OCI-LY3 (cell line): ENCODE data around the gene PITPNM1.

ENCODE experiments used
- H2AFZ ChIP-seq: fragments of 200-600, 300-600 bp; shearing (Covaris generic); 2 replicates; pipeline ENCODE4 v1.6.0; 2014; ENCODE audit warnings: antibody characterized with exemption, low read depth, low read length
- H3K27ac ChIP-seq: fragments of 200-600, 300-600 bp; sonication (generic); 2 replicates; pipeline ENCODE4 v1.5.1; 2014; ENCODE audit warnings: mild to moderate bottlenecking, low read length, moderate library complexity, mixed read lengths
- H3K27me3 ChIP-seq: fragments of 200-600, 300-600 bp; sonication (generic); 2 replicates; pipeline ENCODE4 v1.6.1; 2014; ENCODE audit warnings: low read depth, low read length, mixed read lengths
- H3K36me3 ChIP-seq: fragments of 200-600, 300-600 bp; sonication (generic); replicated peaks from 2 replicates; pipeline ENCODE3; 2014; ENCODE audit warnings: low read depth, low read length, mixed read lengths
- H3K4me1 ChIP-seq: fragments of 300-600, 200-600 bp; sonication (generic); 2 replicates; pipeline ENCODE4 v1.6.1; 2014; ENCODE audit warnings: low read length, mixed read lengths
- H3K4me2 ChIP-seq: fragments of 200-600, 300-600 bp; sonication (generic); 2 replicates; pipeline ENCODE4 v1.6.1; 2014; ENCODE audit warnings: low read length, mixed read lengths
- H3K4me3 ChIP-seq: fragments of 300-600, 200-600 bp; sonication (generic); 2 replicates; pipeline ENCODE4 v1.5.1; 2014; ENCODE audit warnings: antibody characterized with exemption, mild to moderate bottlenecking, low read length, moderate library complexity
- H3K79me2 ChIP-seq: fragments of 300-600, 200-600 bp; shearing (Covaris generic); 2 replicates; pipeline ENCODE4 v1.6.1; 2014; ENCODE audit warnings: mild to moderate bottlenecking, low read length, mixed read lengths
- H3K9ac ChIP-seq: fragments of 300-600, 200-600 bp; shearing (Covaris generic); 2 replicates; pipeline ENCODE4 v1.6.0; 2014; ENCODE audit warnings: mild to moderate bottlenecking, low read length, moderate library complexity
- H3K9me3 ChIP-seq: fragments of 200-600, 300-600 bp; shearing (Covaris generic); 2 replicates; pipeline ENCODE4 v1.6.1; 2014; ENCODE audit warnings: low read length, mixed read lengths; ENCODE audit not compliant: insufficient read depth
- H4K20me1 ChIP-seq: fragments of 200-600, 300-600 bp; sonication (generic); 2 replicates; pipeline ENCODE4 v1.6.1; 2016; ENCODE audit warnings: low read length, mixed read lengths; ENCODE audit not compliant: insufficient read depth
- EZH2phosphoT487 ChIP-seq: fragments of 200-600 bp; shearing (Covaris generic); IDR thresholded peaks from 2 replicates; pipeline ENCODE4 v1.6.1; 2018; ENCODE audit warnings: antibody characterized with exemption, mixed run types, low read depth
- TF ChIP-seq, protein P1 (sequence below): fragments of 200-600, 300-600 bp; sonication (generic); IDR thresholded peaks from 2 replicates; pipeline ENCODE4 v1.5.1; 2014; ENCODE audit warnings: antibody characterized with exemption, low read length, low read depth

PITPNM1 gene

DNA sequence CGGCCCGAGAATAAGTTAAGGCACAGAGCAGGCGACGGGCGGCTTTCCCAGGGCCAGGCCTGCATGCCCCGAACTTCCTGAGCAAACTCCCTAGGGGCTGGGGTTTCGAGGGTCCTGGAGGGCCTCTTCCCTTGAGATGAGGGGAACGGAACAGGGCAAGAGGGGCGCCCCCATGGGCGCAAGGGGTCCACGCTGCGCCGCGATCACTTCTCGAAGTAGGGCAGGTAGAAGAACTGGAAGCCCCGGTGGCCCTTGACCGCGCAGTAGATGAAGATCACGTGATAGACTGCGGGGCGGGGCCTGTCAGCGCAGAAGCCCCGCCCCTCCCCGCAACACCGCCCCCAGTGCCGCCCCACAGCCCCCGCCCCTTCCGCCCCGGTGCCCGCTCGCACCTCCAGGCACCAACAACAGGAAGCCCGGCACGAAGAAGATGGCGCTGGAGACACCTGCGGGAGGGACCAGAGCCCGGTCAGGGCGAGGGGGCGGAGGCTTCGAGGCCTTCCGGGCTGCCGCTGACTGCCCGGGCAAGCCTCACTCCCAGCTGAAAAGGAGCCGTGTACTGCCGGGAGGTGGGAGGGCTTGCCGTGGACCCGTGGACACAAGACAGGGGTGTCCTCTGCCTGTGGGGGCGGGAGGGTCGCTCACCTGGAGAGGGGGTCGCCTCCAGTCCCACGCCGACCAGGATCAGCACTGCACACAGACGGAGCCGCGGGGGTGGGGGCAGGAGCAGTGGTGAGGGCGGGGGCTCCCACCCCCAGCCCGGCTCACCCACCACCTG lies 40.6 kb downstream of the PITPNM1 start:
- Histone ChIP-seq H3K9ac (peak overlapping the region; percentile 95), H3K79me2 (peaks cover 15% of the 10 kb centered on the region), H3K4me1 (peaks cover 40% of the 10 kb centered on the region), H3K27me3 (no peaks in the 10 kb centered on the region), H3K27ac (peak overlapping the region; percentile 73), H3K9me3 (no peaks in the 10 kb centered on the region; the same call in 1 of the 2 replicates), H3K4me2 (peak overlapping the region; percentile 91), H2AFZ (no peak overlapping the region; the same call in 1 of the 2 replicates), H3K36me3 (no peaks in the 10 kb centered on the region), H4K20me1 (no peaks in the 10 kb centered on the region), H3K4me3 (peak overlapping the region; percentile 90)
- no peak for TF ChIP-seq EZH2phosphoT487
- TF ChIP-seq, protein P1, sequence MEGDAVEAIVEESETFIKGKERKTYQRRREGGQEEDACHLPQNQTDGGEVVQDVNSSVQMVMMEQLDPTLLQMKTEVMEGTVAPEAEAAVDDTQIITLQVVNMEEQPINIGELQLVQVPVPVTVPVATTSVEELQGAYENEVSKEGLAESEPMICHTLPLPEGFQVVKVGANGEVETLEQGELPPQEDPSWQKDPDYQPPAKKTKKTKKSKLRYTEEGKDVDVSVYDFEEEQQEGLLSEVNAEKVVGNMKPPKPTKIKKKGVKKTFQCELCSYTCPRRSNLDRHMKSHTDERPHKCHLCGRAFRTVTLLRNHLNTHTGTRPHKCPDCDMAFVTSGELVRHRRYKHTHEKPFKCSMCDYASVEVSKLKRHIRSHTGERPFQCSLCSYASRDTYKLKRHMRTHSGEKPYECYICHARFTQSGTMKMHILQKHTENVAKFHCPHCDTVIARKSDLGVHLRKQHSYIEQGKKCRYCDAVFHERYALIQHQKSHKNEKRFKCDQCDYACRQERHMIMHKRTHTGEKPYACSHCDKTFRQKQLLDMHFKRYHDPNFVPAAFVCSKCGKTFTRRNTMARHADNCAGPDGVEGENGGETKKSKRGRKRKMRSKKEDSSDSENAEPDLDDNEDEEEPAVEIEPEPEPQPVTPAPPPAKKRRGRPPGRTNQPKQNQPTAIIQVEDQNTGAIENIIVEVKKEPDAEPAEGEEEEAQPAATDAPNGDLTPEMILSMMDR, result no peak; the same call in 1 of the 2 replicates

DNA sequence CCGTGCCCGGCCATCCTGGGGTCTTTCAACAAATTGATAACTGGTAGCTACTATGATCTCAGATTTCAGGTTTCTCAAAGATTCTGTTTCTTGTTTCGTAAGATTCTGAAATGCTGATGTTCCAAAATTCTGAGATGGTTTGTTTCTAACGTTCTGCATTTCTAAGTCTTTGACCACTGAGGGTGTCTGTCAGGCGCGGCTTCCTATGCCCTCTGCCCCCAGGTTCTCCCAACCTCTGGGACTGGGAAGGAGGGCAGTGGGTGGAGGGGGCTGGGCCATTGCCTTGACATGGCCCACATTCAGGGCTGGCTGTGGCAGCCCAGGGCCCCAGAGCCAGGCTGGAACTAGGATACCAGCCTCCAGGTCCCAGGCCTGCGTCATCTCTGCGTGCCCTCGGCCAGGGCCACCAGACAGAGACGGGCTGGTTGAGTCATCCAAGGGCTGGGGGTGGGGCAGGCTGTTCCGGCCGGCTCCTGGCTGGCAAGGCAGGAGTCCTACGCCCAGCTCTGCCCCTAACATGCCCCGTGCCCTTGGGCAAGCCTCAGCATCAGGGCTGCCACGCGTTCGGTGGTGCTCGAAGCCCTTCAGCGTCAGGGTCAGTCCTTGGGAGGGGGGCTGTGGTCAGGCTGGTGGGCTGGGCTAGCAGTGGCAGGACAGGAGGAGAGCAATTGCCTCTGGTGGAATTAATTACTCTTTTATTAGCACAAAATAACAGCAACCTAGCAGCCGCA lies 41.3 kb downstream of the PITPNM1 start:
- Histone ChIP-seq H3K27me3 (no peaks in the 10 kb centered on the region), H3K27ac (peak overlapping the region; percentile 54), H2AFZ (no peak overlapping the region), H3K9ac (peak overlapping the region; percentile 95), H3K4me2 (peak overlapping the region; percentile 90), H3K79me2 (peaks cover 15% of the 10 kb centered on the region), H3K9me3 (peaks cover 4% of the 10 kb centered on the region; the same call in 1 of the 2 replicates), H3K36me3 (no peaks in the 10 kb centered on the region), H3K4me3 (peak overlapping the region; percentile 90), H4K20me1 (no peaks in the 10 kb centered on the region), H3K4me1 (peaks cover 45% of the 10 kb centered on the region)
- no peak for TF ChIP-seq EZH2phosphoT487
- TF ChIP-seq, protein P1, result no peak

DNA sequence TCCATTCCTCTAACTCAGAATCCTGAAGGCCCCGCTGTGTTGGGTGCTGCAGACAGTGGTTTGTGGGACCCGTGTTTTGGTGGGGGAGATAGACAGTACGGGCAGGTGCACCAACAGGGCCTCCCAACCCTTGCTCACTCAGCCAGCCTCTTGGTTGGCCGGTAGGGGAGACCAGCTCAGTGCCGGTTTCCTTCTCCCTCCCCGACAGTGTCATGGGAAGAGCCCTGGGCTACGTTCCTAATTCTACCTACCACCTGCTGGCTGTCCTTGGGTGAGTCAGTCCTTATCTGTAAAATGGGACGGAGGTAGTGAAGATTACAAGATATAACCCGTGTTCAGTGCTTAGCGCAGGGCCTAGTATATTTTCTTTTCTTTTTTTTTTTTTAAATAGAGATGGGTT lies 42.0 kb downstream of the PITPNM1 start:
- peaks cover 45% of the 10 kb centered on the region for H3K4me1 ChIP-seq
- no peak overlapping the region for H3K4me2 ChIP-seq
- H3K9ac ChIP-seq, result no peak overlapping the region
- H3K36me3 ChIP-seq, result no peaks in the 10 kb centered on the region
- H3K27ac ChIP-seq, result no peak overlapping the region
- no peak overlapping the region for H2AFZ ChIP-seq
- H3K9me3 ChIP-seq, result peaks cover 4% of the 10 kb centered on the region; the same call in 1 of the 2 replicates
- H4K20me1 ChIP-seq, result no peaks in the 10 kb centered on the region
- H3K27me3 ChIP-seq, result no peaks in the 10 kb centered on the region
- TF ChIP-seq, protein P1, result no peak
- TF ChIP-seq EZH2phosphoT487, result no peak
- H3K4me3 ChIP-seq, result no peak overlapping the region
- H3K79me2 ChIP-seq, result peaks cover 11% of the 10 kb centered on the region

DNA sequence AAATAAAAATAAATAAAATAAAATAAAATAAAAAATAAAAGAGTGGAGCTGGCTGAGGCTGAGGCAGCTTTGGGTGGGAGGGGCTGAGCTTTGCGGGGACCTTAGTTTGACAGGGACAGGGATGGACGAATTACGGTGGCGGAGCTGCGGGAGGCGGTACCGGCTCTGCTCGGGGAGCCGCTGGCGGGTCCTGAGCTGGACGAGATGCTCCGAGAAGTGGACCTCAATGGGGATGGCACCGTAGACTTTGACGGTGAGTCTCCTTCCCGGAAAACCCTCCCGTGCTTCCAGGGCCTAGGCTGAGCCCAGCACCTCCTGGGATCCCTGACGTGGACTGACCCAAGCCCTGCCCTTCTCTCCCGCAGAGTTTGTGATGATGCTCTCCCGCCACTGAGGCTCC lies 46.9 kb downstream of the PITPNM1 start:
- Histone ChIP-seq H3K4me2 (no peak overlapping the region), H3K4me3 (no peak overlapping the region), H3K9ac (no peak overlapping the region), H4K20me1 (no peaks in the 10 kb centered on the region), H3K36me3 (no peaks in the 10 kb centered on the region), H3K27ac (no peak overlapping the region), H3K4me1 (peaks cover 20% of the 10 kb centered on the region), H2AFZ (no peak overlapping the region), H3K27me3 (no peaks in the 10 kb centered on the region), H3K9me3 (peaks cover 4% of the 10 kb centered on the region; the same call in 1 of the 2 replicates), H3K79me2 (no peaks in the 10 kb centered on the region)
- TF ChIP-seq EZH2phosphoT487, result no peak
- TF ChIP-seq, protein P1, result no peak
